SK-N-MC (cell line): ENCODE measurements around the gene NEDD4L.

ENCODE experiments used
- EZH2 ChIP-seq: fragments of 200-600 bp; sonication (generic); IDR thresholded peaks from one replicate; pipeline ENCODE4 v1.6.1; 2017; ENCODE audit warnings: antibody characterized with exemption
- FOXP2 ChIP-seq: optimal IDR thresholded peaks from 2 replicates; pipeline ENCODE3; 2011; ENCODE audit warnings: mild to moderate bottlenecking, moderate library complexity; ENCODE audit not compliant: insufficient read depth; ENCODE audit errors: extremely low read length, control extremely low read depth
- POLR2AphosphoS5 ChIP-seq: IDR thresholded peaks from 2 replicates; pipeline ENCODE4 v1.6.1; 2012; ENCODE audit warnings: mild to moderate bottlenecking, low read depth, low read length, borderline replicate concordance

- TF ChIP-seq EZH2, result no peak
- TF ChIP-seq POLR2AphosphoS5, result no peak
- no peak for TF ChIP-seq FOXP2
These were observed 247.1 kb downstream of the NEDD4L start for GRCh38 chr18:58291131-58291530.
